ENCODE data around the gene DCLK1.

DCLK1 gene

GRCh38 chr13:36146511-36147269 is 15.5 kb upstream of the DCLK1 start:
- DNase-seq, result no peak
- TF ChIP-seq GATA1 (IDR thresholded peaks at IDR 0.05; ENCODE audit: low read depth, low read length) (no peak), POLR2A (IDR thresholded peaks at IDR 0.05; ENCODE audit: low read length) (no peak)

- DNase-seq, result no peak
- TF ChIP-seq POLR2A (IDR thresholded peaks at IDR 0.05; ENCODE audit: low read length), result no peak
- TF ChIP-seq GATA1 (IDR thresholded peaks at IDR 0.05; ENCODE audit: low read depth, low read length), result no peak
These were observed 12.6 kb upstream of the DCLK1 start for GRCh38 chr13:36143738-36144137.

GRCh38 chr13:36142735-36143134 is 11.6 kb upstream of the DCLK1 start:
- no peak for DNase-seq
- TF ChIP-seq POLR2A (IDR thresholded peaks at IDR 0.05; ENCODE audit: low read length) (no peak), GATA1 (IDR thresholded peaks at IDR 0.05; ENCODE audit: low read depth, low read length) (no peak)

GRCh38 chr13:36135876-36136275 is 4.7 kb upstream of the DCLK1 start:
- TF ChIP-seq GATA1 (IDR thresholded peaks at IDR 0.05; ENCODE audit: low read depth, low read length) (no peak), POLR2A (IDR thresholded peaks at IDR 0.05; ENCODE audit: low read length) (no peak)
- DNase-seq, result no peak

- DNase-seq, result no peak
- TF ChIP-seq GATA1 (IDR thresholded peaks at IDR 0.05; ENCODE audit: low read depth, low read length), result no peak
- TF ChIP-seq POLR2A (IDR thresholded peaks at IDR 0.05; ENCODE audit: low read length), result no peak
These were observed 3.5 kb upstream of the DCLK1 start for GRCh38 chr13:36134632-36135031.

GRCh38 chr13:36133950-36134626 is 2.9 kb upstream of the DCLK1 start:
- TF ChIP-seq GATA1 (IDR thresholded peaks at IDR 0.05; ENCODE audit: low read depth, low read length) (no peak), POLR2A (IDR thresholded peaks at IDR 0.05; ENCODE audit: low read length) (no peak)
- DNase-seq, result no peak

GRCh38 chr13:36132376-36132775 is 1.2 kb upstream of the DCLK1 start:
- TF ChIP-seq POLR2A (IDR thresholded peaks at IDR 0.05; ENCODE audit: low read length), result no peak
- no peak for TF ChIP-seq GATA1 (IDR thresholded peaks at IDR 0.05; ENCODE audit: low read depth, low read length)
- no peak for DNase-seq

GRCh38 chr13:36131931-36132297 is 732 bp upstream of the DCLK1 start:
- no peak for DNase-seq
- no peak for TF ChIP-seq POLR2A (IDR thresholded peaks at IDR 0.05; ENCODE audit: low read length)
- no peak for TF ChIP-seq GATA1 (IDR thresholded peaks at IDR 0.05; ENCODE audit: low read depth, low read length)

- DNase-seq, result peak in 1 of 2 experiments; percentile 3
- TF ChIP-seq POLR2A (IDR thresholded peaks at IDR 0.05; ENCODE audit: low read length), result no peak
- no peak for TF ChIP-seq GATA1 (IDR thresholded peaks at IDR 0.05; ENCODE audit: low read depth, low read length)
These were observed 495 bp downstream of the DCLK1 start for GRCh38 chr13:36130552-36131221.

- TF ChIP-seq POLR2A (IDR thresholded peaks at IDR 0.05; ENCODE audit: low read length), result no peak
- no peak for TF ChIP-seq GATA1 (IDR thresholded peaks at IDR 0.05; ENCODE audit: low read depth, low read length)
These were observed 1.0 kb downstream of the DCLK1 start for GRCh38 chr13:36130193-36130551.

GRCh38 chr13:36129539-36129938 is 1.6 kb downstream of the DCLK1 start:
- DNase-seq, result no peak
- no peak for TF ChIP-seq POLR2A (IDR thresholded peaks at IDR 0.05; ENCODE audit: low read length)
- TF ChIP-seq GATA1 (IDR thresholded peaks at IDR 0.05; ENCODE audit: low read depth, low read length), result no peak

More at GRCh38 chr13:36130193-36130551, 1.0 kb downstream of the DCLK1 start:
- DNase-seq, result no peak

GRCh38 chr13:36126491-36126890 is 4.7 kb downstream of the DCLK1 start:
- no peak for DNase-seq
- TF ChIP-seq POLR2A (IDR thresholded peaks at IDR 0.05; ENCODE audit: low read length) (no peak), GATA1 (IDR thresholded peaks at IDR 0.05; ENCODE audit: low read depth, low read length) (no peak)

GRCh38 chr13:36125841-36126240 is 5.3 kb downstream of the DCLK1 start:
- TF ChIP-seq POLR2A (IDR thresholded peaks at IDR 0.05; ENCODE audit: low read length) (no peak), GATA1 (IDR thresholded peaks at IDR 0.05; ENCODE audit: low read depth, low read length) (no peak)
- no peak for DNase-seq

GRCh38 chr13:36124236-36124822 is 6.9 kb downstream of the DCLK1 start:
- no peak for DNase-seq

More at GRCh38 chr13:36124236-36124822, 6.9 kb downstream of the DCLK1 start:
- TF ChIP-seq POLR2A (IDR thresholded peaks at IDR 0.05; ENCODE audit: low read length), result no peak
- TF ChIP-seq GATA1 (IDR thresholded peaks at IDR 0.05; ENCODE audit: low read depth, low read length), result no peak

All from erythroblast (primary cell).